K562 (cell line): Measurements from ENCODE around the gene DMBT1.

Experiments
- FOSL1 ChIP-seq: fragments of 200-800 bp; sonication (Bioruptor generic); conservative IDR thresholded peaks from 2 replicates; pipeline ENCODE4 v1.6.1; 2016; ENCODE audit warnings: missing genetic modification characterization, missing compliant biosample characterization
- JUNB ChIP-seq: fragments of 450-650 bp; formaldehyde crosslinking; conservative IDR thresholded peaks from 2 replicates; pipeline ENCODE4 v1.4.0; 2020; ENCODE audit warnings: mild to moderate bottlenecking
- NR3C1 ChIP-seq: sonication (generic); formaldehyde crosslinking; IDR thresholded peaks from 2 replicates; pipeline ENCODE4 v1.8.1; 2022; ENCODE audit warnings: missing genetic modification reagents
- RFX5 ChIP-seq: IDR thresholded peaks from 2 replicates; pipeline ENCODE4 v1.6.1; 2011; ENCODE audit warnings: low read depth, mild to moderate bottlenecking, improper control_type of control experiment, low read length
- RNF2 ChIP-seq: sonication (generic); IDR thresholded peaks from 2 replicates; pipeline ENCODE4 v1.6.1; 2016
- YY1 ChIP-seq, 3 experiments: IDR thresholded peaks; 2 replicates each; pipeline ENCODE4 v1.6.1; 2011; ENCODE audit warnings: low read length in 2 of 3, mild to moderate bottlenecking in 2 of 3, moderate library complexity in 2 of 3, borderline replicate concordance in 1 of 3, control low read depth in 1 of 3, low read depth in 1 of 3; ENCODE audit not compliant: insufficient read depth in 3 of 3, insufficient replicate concordance in 2 of 3, control insufficient read depth in 1 of 3, insufficient read length in 1 of 3; ENCODE audit errors: extremely low read depth in 1 of 3
- ZBTB7A ChIP-seq: IDR thresholded peaks from 2 replicates; pipeline ENCODE4 v1.6.1; 2011; ENCODE audit warnings: low read depth, mild to moderate bottlenecking, low read length, moderate library complexity, borderline replicate concordance; ENCODE audit not compliant: control insufficient read depth
- TF ChIP-seq, protein P1 (sequence below), 3 experiments: IDR thresholded peaks in 2 of 3; conservative IDR thresholded peaks in 1 of 3; 2 replicates each; pipeline ENCODE4 v1.5.1; 2011 to 2012; ENCODE audit warnings: low read length in 3 of 3, mild to moderate bottlenecking in 3 of 3, control low read depth in 2 of 3, improper control_type of control experiment in 1 of 3, inconsistent platforms in 1 of 3, low read depth in 1 of 3, mixed read lengths in 1 of 3, moderate library complexity in 1 of 3; ENCODE audit not compliant: insufficient read depth in 2 of 3
- TF ChIP-seq, protein P2 (sequence below): fragments of 450-650 bp; IDR thresholded peaks from 2 replicates; pipeline ENCODE4 v1.7.1; 2018; ENCODE audit warnings: mild to moderate bottlenecking, low read depth; ENCODE audit not compliant: partially characterized antibody

DNA sequence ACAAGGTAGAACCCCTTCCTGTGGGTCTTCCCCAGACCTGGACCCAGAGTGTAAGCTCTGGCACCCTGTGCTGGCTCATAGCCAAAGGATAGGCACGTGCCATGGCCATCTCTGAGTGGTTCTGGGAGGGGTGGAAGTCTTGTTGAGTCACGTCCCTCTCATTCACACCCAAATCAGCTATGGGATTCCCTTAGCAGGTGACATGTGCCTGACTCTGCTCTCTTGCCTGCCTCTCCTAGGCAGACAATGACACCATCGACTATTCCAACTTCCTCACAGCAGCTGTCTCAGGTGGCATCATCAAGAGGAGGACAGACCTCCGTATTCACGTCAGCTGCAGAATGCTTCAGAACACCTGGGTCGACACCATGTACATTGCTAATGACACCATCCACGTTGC is 79.2 kb downstream of the DMBT1 start:
- TF ChIP-seq NR3C1, result no peak
- TF ChIP-seq RNF2, result no peak
- no peak for TF ChIP-seq JUNB (CRISPR knock-in tag)
- no peak for TF ChIP-seq FOSL1 (tag)
- TF ChIP-seq, protein P1, sequence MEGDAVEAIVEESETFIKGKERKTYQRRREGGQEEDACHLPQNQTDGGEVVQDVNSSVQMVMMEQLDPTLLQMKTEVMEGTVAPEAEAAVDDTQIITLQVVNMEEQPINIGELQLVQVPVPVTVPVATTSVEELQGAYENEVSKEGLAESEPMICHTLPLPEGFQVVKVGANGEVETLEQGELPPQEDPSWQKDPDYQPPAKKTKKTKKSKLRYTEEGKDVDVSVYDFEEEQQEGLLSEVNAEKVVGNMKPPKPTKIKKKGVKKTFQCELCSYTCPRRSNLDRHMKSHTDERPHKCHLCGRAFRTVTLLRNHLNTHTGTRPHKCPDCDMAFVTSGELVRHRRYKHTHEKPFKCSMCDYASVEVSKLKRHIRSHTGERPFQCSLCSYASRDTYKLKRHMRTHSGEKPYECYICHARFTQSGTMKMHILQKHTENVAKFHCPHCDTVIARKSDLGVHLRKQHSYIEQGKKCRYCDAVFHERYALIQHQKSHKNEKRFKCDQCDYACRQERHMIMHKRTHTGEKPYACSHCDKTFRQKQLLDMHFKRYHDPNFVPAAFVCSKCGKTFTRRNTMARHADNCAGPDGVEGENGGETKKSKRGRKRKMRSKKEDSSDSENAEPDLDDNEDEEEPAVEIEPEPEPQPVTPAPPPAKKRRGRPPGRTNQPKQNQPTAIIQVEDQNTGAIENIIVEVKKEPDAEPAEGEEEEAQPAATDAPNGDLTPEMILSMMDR (IDR thresholded peaks at IDR 0.05 in 2 of 3, conservative IDR thresholded peaks at IDR 0.05 in 1 of 3; ENCODE audit: insufficient read depth in 2 of 3, low read depth in 1 of 3, low read length in 3 of 3), result no peak
- TF ChIP-seq ZBTB7A, result no peak
- no peak for TF ChIP-seq RFX5
- no peak for TF ChIP-seq YY1 (IDR thresholded peaks at IDR 0.05; ENCODE audit: borderline replicate concordance in 1 of 3, control insufficient read depth in 1 of 3, extremely low read depth in 1 of 3, insufficient read depth in 3 of 3, insufficient read length in 1 of 3, insufficient replicate concordance in 2 of 3, low read depth in 1 of 3, low read length in 2 of 3)
- TF ChIP-seq, protein P2, sequence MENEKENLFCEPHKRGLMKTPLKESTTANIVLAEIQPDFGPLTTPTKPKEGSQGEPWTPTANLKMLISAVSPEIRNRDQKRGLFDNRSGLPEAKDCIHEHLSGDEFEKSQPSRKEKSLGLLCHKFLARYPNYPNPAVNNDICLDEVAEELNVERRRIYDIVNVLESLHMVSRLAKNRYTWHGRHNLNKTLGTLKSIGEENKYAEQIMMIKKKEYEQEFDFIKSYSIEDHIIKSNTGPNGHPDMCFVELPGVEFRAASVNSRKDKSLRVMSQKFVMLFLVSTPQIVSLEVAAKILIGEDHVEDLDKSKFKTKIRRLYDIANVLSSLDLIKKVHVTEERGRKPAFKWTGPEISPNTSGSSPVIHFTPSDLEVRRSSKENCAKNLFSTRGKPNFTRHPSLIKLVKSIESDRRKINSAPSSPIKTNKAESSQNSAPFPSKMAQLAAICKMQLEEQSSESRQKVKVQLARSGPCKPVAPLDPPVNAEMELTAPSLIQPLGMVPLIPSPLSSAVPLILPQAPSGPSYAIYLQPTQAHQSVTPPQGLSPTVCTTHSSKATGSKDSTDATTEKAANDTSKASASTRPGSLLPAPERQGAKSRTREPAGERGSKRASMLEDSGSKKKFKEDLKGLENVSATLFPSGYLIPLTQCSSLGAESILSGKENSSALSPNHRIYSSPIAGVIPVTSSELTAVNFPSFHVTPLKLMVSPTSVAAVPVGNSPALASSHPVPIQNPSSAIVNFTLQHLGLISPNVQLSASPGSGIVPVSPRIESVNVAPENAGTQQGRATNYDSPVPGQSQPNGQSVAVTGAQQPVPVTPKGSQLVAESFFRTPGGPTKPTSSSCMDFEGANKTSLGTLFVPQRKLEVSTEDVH, result no peak
